Loucy (cell line): ENCODE results near the gene AKR7A2.

Experiments used
- CTCF ChIP-seq: fragments of 200-600 bp; sonication (generic); conservative IDR thresholded peaks from 2 replicates; pipeline ENCODE4 v1.5.1; 2014; ENCODE audit warnings: mild to moderate bottlenecking, antibody characterized with exemption, low read length
- EZH2phosphoT487 ChIP-seq: fragments of 200-600 bp; IDR thresholded peaks from 2 replicates; pipeline ENCODE4 v1.6.1; 2018; ENCODE audit warnings: antibody characterized with exemption, mild to moderate bottlenecking, moderate library complexity, borderline replicate concordance

- TF ChIP-seq CTCF (no peak), EZH2phosphoT487 (no peak)
These were observed 18.6 kb upstream of the AKR7A2 start for GRCh38 chr1:19330449-19331135.
